K562 (cell line): ENCODE results near the gene KCNJ14. TPM values are rescaled to one million over a fixed set of nuclear protein-coding genes. Genes with fewer than 3 reads are reported as not detected.

ENCODE experiments used
- CCNT2 ChIP-seq: IDR thresholded peaks from 2 replicates; pipeline ENCODE4 v1.6.1; 2011; ENCODE audit warnings: borderline replicate concordance, low read depth, mild to moderate bottlenecking, moderate library complexity, mixed read lengths, low read length; ENCODE audit not compliant: insufficient read length; ENCODE audit errors: extremely low read depth
- FOXK2 ChIP-seq, 2 experiments: fragments of 450-650 bp; IDR thresholded peaks in 1 of 2; conservative IDR thresholded peaks in 1 of 2; 2 replicates each; pipeline ENCODE4 v1.6.1; 2016; ENCODE audit warnings: low read depth in 2 of 2, mild to moderate bottlenecking in 1 of 2
- HNRNPUL1 ChIP-seq: fragments of 200-400 bp; formaldehyde crosslinking; IDR thresholded peaks from 2 replicates; pipeline ENCODE4 v1.6.1; 2017; ENCODE audit warnings: low read length
- HOXB6 ChIP-seq: fragments of 250-450 bp; sonication (Bioruptor Pico); IDR thresholded peaks from 2 replicates; pipeline ENCODE4 v1.5.1; 2022; ENCODE audit warnings: mild to moderate bottlenecking, borderline replicate concordance
- MIER1 ChIP-seq: fragments of 450-650 bp; IDR thresholded peaks from 2 replicates; pipeline ENCODE4 v1.6.1; 2016; ENCODE audit warnings: antibody characterized with exemption, mild to moderate bottlenecking, low read depth
- MLX ChIP-seq, 2 experiments: fragments of 450-650 bp in 1 of 2; sonication (generic) in 1 of 2; formaldehyde crosslinking; conservative IDR thresholded peaks; 2 replicates each; pipeline versions ENCODE4 v1.4.0 to v1.8.1; 2020 to 2022; ENCODE audit warnings: mild to moderate bottlenecking in 1 of 2, missing genetic modification reagents in 1 of 2
- MYBL2 ChIP-seq, 2 experiments: fragments of 450-650 bp in 1 of 2; sonication (generic) in 1 of 2; formaldehyde crosslinking in 1 of 2; IDR thresholded peaks; 2 replicates each; pipeline versions ENCODE4 v1.6.1 to v1.8.1; 2017 to 2022; ENCODE audit warnings: borderline replicate concordance in 1 of 2, inconsistent platforms in 1 of 2, low read depth in 1 of 2, mild to moderate bottlenecking in 1 of 2, missing genetic modification reagents in 1 of 2, moderate library complexity in 1 of 2
- NRF1 ChIP-seq, 2 experiments: fragments of 450-650 bp; IDR thresholded peaks in 1 of 2; conservative IDR thresholded peaks in 1 of 2; 2 replicates each; pipeline ENCODE4 v1.6.1; 2014; ENCODE audit warnings: mild to moderate bottlenecking in 2 of 2
- PHF21A ChIP-seq: fragments of 450-650 bp; IDR thresholded peaks from 2 replicates; pipeline ENCODE4 v1.6.1; 2017; ENCODE audit warnings: low read depth, borderline replicate concordance
- POLR2A ChIP-seq: fragments of 450-650 bp; conservative IDR thresholded peaks from 2 replicates; pipeline ENCODE4 v1.6.1; 2016
- PTBP1 ChIP-seq: fragments of 200-400 bp; formaldehyde crosslinking; IDR thresholded peaks from 2 replicates; pipeline ENCODE4 v1.6.1; 2017; ENCODE audit warnings: low read depth, low read length
- RBM39 ChIP-seq: fragments of 200-400 bp; formaldehyde crosslinking; optimal IDR thresholded peaks from 2 replicates; pipeline ENCODE3; 2018; ENCODE audit warnings: low read depth, low read length
- RCOR1 ChIP-seq, 2 experiments: IDR thresholded peaks; 2 replicates each; pipeline ENCODE4 v1.6.1; 2012; ENCODE audit warnings: low read depth in 2 of 2, low read length in 2 of 2, borderline replicate concordance in 1 of 2, improper control_type of control experiment in 1 of 2
- SMARCE1 ChIP-seq: fragments of 450-650 bp; IDR thresholded peaks from 2 replicates; pipeline ENCODE4 v1.7.1; 2016; ENCODE audit warnings: mild to moderate bottlenecking
- ZNF316 ChIP-seq: fragments of 450-650 bp; IDR thresholded peaks from 2 replicates; pipeline ENCODE4 v1.6.1; 2016
- ZNF707 ChIP-seq: fragments of 250-450 bp; sonication (Bioruptor Pico); conservative IDR thresholded peaks from 2 replicates; pipeline ENCODE4 v1.8.0; 2022; ENCODE audit warnings: inconsistent platforms, mild to moderate bottlenecking, moderate library complexity
- polyA plus RNA-seq, 8 experiments: library from polyadenylated mRNA; depleted of rRNA in 4 of 8; stranded (reverse) in 5 of 8; unstranded in 3 of 8; fragments of >200 nt; fragmentation: Nextera tagmentation in 2 of 8; fragmentation: Illumina TruSeq in 1 of 8; extraction: Ambion mirVana in 2 of 8; extraction: Trizol in 1 of 8; gene quantifications; 2 replicates each; pipeline versions ENCODE4 v1.2.1 to v1.2.3, GENCODE V29; 2011 to 2014; ENCODE audit warnings: inconsistent platforms in 1 of 8, missing spikeins in 1 of 8
- total RNA-seq, 7 experiments: library from RNA; depleted of rRNA in 6 of 7; stranded (reverse); fragments of >200 nt in 6 of 7; fragmentation: Illumina TruSeq in 2 of 7; extraction: Trizol in 2 of 7; gene quantifications; 2 replicates each; pipeline versions ENCODE4 v1.2.1 to v1.2.3, GENCODE V29; 2011 to 2021; ENCODE audit warnings: low replicate concordance in 1 of 7
- TF ChIP-seq, protein P1 (sequence below): fragments of 250-450 bp; sonication (Bioruptor Pico); IDR thresholded peaks from 2 replicates; pipeline ENCODE4 v1.4.0; 2020; ENCODE audit warnings: mild to moderate bottlenecking, moderate library complexity
- TF ChIP-seq, protein P2 (sequence below): sonication (generic); formaldehyde crosslinking; IDR thresholded peaks from 2 replicates; pipeline ENCODE4 v1.9.0; 2022; ENCODE audit warnings: mild to moderate bottlenecking, missing genetic modification reagents
- TF ChIP-seq, protein P3 (sequence below): fragments of 250-450 bp; sonication (Bioruptor Pico); IDR thresholded peaks from 2 replicates; pipeline ENCODE4 v1.4.0; 2020; ENCODE audit warnings: mild to moderate bottlenecking, moderate library complexity, borderline replicate concordance

The KCNJ14 gene
- total and polyA plus RNA-seq, 9 of the 15 experiments (the other 6 are each of a cell fraction or from before 2014, with no cell fraction given), result 0.15 to 1.6 (median 0.49) TPM

GRCh38 chr19:48501494-48502349 lies 46.3 kb downstream of the KCNJ14 start (continued):
- TF ChIP-seq, protein P1, sequence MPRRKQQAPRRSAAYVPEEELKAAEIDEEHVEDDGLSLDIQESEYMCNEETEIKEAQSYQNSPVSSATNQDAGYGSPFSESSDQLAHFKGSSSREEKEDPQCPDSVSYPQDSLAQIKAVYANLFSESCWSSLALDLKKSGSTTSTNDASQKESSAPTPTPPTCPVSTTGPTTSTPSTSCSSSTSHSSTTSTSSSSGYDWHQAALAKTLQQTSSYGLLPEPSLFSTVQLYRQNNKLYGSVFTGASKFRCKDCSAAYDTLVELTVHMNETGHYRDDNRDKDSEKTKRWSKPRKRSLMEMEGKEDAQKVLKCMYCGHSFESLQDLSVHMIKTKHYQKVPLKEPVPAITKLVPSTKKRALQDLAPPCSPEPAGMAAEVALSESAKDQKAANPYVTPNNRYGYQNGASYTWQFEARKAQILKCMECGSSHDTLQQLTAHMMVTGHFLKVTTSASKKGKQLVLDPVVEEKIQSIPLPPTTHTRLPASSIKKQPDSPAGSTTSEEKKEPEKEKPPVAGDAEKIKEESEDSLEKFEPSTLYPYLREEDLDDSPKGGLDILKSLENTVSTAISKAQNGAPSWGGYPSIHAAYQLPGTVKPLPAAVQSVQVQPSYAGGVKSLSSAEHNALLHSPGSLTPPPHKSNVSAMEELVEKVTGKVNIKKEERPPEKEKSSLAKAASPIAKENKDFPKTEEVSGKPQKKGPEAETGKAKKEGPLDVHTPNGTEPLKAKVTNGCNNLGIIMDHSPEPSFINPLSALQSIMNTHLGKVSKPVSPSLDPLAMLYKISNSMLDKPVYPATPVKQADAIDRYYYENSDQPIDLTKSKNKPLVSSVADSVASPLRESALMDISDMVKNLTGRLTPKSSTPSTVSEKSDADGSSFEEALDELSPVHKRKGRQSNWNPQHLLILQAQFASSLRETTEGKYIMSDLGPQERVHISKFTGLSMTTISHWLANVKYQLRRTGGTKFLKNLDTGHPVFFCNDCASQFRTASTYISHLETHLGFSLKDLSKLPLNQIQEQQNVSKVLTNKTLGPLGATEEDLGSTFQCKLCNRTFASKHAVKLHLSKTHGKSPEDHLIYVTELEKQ (CRISPR knock-in tag), result no peak
- TF ChIP-seq ZNF707 (CRISPR knock-in tag) (no peak), MYBL2 (IDR thresholded peaks at IDR 0.05; ENCODE audit: low read depth) (no peak), MYBL2 (CRISPR knock-in tag; IDR thresholded peaks at IDR 0.05; ENCODE audit: borderline replicate concordance) (no peak), RCOR1 (IDR thresholded peaks at IDR 0.05; ENCODE audit: borderline replicate concordance in 1 of 2, low read depth in 2 of 2, low read length in 2 of 2) (0 out of 4 replicates have a peak, but pooled peaks of 1 of the 2 experiments have one; percentile 45), ZNF316 (peak; percentile 96), MLX (CRISPR knock-in tag; conservative IDR thresholded peaks at IDR 0.05) (no peak), PHF21A (no peak), CCNT2 (no peak), PTBP1 (no peak), RBM39 (no peak), HNRNPUL1 (no peak), FOXK2 (conservative IDR thresholded peaks at IDR 0.05 in 1 of 2, IDR thresholded peaks at IDR 0.05 in 1 of 2; ENCODE audit: low read depth in 2 of 2) (peak; percentile 91 to 94), POLR2A (peak; percentile 80), MIER1 (peak; percentile 36; the same call in 1 of the 2 replicates), SMARCE1 (peak; percentile 88), HOXB6 (CRISPR knock-in tag) (no peak), NRF1 (conservative IDR thresholded peaks at IDR 0.05 in 1 of 2, IDR thresholded peaks at IDR 0.05 in 1 of 2) (peak; percentile 92 to 94)
- TF ChIP-seq, protein P2, sequence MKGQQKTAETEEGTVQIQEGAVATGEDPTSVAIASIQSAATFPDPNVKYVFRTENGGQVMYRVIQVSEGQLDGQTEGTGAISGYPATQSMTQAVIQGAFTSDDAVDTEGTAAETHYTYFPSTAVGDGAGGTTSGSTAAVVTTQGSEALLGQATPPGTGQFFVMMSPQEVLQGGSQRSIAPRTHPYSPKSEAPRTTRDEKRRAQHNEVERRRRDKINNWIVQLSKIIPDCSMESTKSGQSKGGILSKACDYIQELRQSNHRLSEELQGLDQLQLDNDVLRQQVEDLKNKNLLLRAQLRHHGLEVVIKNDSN (CRISPR knock-in tag), result peak; percentile 90
- TF ChIP-seq, protein P3, sequence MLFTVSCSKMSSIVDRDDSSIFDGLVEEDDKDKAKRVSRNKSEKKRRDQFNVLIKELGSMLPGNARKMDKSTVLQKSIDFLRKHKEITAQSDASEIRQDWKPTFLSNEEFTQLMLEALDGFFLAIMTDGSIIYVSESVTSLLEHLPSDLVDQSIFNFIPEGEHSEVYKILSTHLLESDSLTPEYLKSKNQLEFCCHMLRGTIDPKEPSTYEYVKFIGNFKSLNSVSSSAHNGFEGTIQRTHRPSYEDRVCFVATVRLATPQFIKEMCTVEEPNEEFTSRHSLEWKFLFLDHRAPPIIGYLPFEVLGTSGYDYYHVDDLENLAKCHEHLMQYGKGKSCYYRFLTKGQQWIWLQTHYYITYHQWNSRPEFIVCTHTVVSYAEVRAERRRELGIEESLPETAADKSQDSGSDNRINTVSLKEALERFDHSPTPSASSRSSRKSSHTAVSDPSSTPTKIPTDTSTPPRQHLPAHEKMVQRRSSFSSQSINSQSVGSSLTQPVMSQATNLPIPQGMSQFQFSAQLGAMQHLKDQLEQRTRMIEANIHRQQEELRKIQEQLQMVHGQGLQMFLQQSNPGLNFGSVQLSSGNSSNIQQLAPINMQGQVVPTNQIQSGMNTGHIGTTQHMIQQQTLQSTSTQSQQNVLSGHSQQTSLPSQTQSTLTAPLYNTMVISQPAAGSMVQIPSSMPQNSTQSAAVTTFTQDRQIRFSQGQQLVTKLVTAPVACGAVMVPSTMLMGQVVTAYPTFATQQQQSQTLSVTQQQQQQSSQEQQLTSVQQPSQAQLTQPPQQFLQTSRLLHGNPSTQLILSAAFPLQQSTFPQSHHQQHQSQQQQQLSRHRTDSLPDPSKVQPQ (CRISPR knock-in tag), result no peak
